ENCODE measurements around the gene DFFA.
A peak's percentile ranks its signal among the peaks of the same experiment; 100 is the strongest.
"Not testable (repeated sequence)": the region's sequence is repeated elsewhere in the genome, so short reads cannot be mapped to it uniquely, and the experiment has no call there.

DFFA gene

GRCh38 chr1:10467078-10467477 is 5.3 kb downstream of the DFFA start:
- no peak for DNase-seq (ENCODE audit: low read depth)

DNA sequence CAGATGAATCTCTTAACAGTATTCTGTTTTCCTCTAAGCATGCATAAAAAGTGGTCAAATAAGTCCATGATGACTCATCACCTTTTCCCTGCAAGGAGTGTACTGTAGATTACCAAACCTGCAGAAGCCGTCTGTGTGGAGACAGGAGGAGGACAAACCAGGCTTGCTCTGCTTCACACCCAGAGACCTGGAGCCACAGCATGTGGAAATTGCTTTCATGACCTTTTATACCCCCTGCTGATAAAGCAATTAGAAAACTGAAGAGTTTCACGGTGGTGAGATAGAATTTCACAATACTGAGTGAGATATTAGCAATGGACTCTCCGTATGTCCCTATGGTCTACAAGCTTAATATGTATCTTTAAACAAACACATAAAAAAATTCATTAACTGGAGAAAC is 13.1 kb downstream of the DFFA start:
- peak; percentile 42 for DNase-seq (ENCODE audit: low read depth)

DNA sequence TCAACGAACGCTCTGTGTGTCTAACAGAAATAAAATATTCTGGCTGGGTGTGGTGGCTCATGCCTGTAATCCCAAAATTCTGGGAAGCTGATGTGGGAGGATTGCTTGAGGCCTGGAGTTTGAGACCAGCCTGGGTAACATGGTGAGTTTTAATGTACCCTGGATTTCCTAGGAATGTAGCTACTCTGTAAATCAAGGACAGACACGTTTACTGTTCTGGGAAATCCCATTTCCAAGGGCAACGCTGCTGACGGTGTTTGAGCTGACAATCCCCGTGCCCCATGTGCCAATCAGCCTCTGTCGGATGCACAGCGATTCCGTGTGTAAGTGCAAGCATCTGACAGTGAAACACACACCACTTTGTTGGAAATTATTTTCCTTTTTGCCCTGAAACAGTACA is 14.5 kb downstream of the DFFA start:
- no peak for DNase-seq (ENCODE audit: low read depth)

DNA sequence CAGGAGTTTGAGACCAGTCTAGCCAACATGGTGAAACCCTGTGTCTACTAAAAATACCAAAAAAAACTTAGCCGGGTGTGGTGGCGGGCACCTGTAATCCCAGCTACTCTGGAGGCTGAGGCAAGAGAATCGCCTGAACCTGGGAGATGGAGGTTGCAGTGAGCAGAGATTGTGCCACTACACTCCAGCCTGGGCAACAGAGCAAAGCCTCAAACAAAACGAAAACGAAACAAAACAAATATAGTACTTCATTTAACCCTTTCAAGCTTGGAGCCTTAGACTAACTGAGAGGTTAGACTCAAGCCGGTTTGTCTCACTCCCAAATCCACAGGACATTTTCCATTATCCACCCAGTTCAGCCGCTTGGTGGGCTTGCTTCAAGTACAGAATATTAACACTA is 14.9 kb downstream of the DFFA start:
- not testable (repeated sequence) for DNase-seq (ENCODE audit: low read depth)

GRCh38 chr1:10456661-10457060 is 15.7 kb downstream of the DFFA start:
- DNase-seq (ENCODE audit: low read depth) = no peak

- no peak for DNase-seq (ENCODE audit: low read depth)
These were observed 16.3 kb downstream of the DFFA start for GRCh38 chr1:10456048-10456447.

DNA sequence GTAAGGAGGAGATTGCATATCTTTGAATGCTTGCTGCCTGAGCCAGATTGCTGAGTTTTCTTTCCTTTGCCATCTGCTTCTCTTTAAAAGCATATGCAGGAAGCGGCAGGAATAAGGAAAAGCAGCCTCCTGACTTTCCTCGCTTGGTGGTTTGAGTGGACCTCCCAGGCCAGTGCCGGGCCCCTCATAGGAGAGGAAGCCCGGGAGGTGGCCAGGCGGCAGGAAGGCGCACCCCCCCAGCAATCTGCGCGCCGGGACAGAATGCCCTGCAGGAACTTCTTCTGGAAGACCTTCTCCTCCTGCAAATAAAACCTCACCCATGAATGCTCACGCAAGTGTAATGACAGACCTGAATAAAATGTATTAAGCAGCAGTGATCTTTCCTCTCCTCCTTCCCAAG is 21.0 kb downstream of the DFFA start:
- peak; percentile 49 for DNase-seq (ENCODE audit: low read depth)

- DNase-seq (ENCODE audit: low read depth) = no peak
These were observed 21.5 kb downstream of the DFFA start for GRCh38 chr1:10450836-10451235.

DNA sequence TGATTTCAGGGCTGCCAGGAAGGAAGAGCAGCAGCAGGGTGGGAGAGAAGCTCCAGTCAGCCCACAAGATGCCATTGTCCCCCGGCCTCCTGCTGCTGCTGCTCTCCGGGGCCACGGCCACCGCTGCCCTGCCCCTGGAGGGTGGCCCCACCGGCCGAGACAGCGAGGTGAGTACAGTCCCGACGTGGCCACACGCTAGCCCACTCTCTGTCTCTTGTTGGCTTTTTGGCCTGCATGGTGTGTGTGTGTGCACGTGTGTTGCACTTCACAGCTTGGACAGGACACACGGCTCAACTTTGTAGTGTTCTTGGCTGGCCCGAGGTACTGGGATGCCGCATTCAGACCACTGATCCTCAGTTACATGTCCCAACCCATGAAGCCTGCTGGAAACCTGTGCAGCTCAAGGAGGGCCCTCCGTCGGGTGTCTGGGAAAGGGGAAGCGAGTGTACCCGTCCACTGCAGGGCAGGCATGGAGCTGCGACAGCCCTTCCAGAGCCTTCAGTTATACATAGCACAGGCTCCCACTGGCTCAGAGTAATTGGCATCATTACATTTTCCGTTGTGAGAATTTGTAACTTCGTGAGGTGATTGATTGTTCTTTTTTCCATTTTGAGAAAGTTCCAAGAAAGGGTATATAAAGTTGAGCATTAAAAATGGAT is 22.0 kb downstream of the DFFA start:
- DNase-seq (ENCODE audit: low read depth) = no peak

GRCh38 chr1:10449751-10450150 is 22.6 kb downstream of the DFFA start, which contains the start of gene CORT:
CORT (plus strand) TSS chr1:10450031; CDS start chr1:10450224, 193 bp downstream.
- no peak for DNase-seq (ENCODE audit: low read depth)

DNA sequence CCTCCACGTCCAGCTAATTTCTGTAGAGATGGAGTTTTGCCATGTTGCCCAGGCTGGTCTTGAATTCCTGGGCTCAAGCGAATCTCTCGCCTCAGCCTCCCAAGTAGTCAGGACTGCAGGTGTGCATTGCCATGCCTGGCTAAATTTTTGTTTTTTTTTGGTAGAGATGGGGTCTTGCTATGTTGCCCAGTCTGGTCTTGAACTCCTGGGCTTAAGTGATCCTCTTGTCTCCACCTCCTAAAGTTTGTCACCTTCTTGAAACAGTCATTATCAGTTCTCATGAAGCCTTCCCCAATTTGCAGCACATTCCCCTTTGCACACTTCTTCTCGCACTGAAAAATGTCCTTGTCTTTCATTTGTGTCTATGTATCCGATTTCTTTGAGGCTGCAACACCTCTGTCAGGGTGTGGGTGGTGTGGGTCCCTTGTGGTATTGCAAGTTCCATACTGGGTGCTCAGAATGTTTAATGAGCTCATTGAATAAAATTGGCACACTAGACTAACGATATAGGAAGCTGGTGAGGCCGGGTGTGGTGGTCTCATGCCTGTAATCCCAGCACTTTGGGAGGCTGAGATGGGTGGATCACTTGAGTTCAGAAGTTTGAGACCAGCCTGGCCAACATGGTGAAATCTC is 25.4 kb downstream of the DFFA start:
- no peak for DNase-seq (ENCODE audit: low read depth)

- no peak for DNase-seq (ENCODE audit: low read depth)
These were observed 27.4 kb downstream of the DFFA start for GRCh38 chr1:10444795-10445397.

DNA sequence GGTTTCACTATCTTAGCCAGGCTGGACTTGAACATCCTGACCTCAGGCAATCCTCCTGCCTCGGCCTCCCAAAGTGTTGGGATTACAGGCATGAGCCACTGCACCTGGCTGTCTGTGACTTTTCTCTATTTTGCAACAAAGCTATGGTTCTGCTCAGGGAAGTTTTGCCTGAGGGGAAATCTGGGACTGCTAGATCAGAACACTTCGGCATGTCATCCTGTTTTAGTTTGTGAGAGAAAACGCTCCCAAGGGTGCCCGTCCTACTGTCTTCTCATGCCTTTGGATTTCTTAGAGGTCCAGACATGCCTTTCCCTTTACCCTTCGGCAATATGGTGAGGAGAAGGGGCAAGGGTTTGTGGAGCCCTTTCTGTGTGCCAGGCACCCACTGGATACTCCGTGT is 28.1 kb downstream of the DFFA start:
- no peak for DNase-seq (ENCODE audit: low read depth)

GRCh38 chr1:10440794-10441193 is 31.5 kb downstream of the DFFA start:
- DNase-seq (ENCODE audit: low read depth) = no peak

DNA sequence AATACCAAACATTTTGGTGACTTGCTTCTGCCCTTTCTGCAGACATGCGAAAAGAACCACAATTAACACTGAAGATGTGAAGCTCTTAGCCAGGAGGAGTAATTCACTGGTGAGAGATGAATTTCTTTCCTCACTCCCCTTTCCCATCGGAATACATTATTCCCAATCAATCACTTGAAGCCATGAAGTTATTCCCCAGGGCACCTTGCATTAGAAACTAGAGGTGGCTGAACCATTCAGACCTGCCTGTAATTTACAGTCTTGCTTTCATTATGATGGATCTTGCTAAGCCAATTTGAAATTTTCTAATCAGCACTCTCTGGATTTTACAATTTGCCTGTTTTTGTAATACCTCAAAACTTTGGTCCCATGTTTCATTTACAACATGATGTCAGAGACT is 32.0 kb downstream of the DFFA start:
- no peak for DNase-seq (ENCODE audit: low read depth)

DNA sequence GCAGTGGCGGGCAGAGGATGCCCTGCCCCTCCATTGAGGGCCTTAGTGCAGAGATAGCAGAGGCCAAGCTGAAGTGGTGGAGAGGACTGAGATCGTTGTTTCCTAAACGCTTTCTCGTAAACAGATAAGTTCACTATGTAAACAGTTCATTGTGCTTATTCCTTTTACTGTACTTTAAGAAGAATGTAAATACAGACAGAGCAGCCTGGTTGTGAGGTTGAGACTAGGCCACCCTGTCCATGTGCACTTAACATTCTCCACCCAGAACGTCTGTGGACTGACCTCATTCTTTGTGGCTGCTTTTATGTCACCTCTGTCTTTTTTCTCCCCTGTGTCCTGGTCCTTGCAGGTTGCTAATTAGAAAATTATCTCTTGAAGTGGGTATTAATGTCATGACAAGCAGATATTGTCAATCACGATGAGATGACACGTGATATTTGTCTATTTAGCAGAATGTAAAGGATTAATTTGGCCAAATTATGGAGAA is 33.6 kb downstream of the DFFA start:
- DNase-seq (ENCODE audit: low read depth) = no peak

DNA sequence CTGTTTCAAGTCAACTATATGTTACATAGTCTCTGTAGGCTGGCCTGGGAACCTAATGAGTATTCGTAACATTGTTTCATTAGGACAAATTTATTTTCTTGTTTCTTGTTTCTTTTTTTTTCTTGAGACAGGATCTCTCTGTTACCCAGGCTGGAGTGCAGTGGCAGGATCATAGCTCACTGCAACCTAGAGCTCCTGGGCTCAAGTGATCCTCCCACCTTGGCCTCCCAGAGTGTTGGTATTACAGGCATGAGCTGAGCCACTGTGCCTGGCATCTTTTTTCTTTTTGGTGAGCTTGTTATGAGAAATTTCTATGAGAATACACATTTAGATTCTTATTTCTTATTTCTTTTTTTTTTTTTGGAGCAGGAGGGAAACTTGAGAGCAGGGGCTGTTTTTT is 35.3 kb downstream of the DFFA start:
- no peak for DNase-seq (ENCODE audit: low read depth)

- no peak for DNase-seq (ENCODE audit: low read depth)
These were observed 37.7 kb downstream of the DFFA start for GRCh38 chr1:10434590-10434989.

GRCh38 chr1:10433790-10434189 is 38.5 kb downstream of the DFFA start:
- no peak for DNase-seq (ENCODE audit: low read depth)

GRCh38 chr1:10432910-10433700 is 39.2 kb downstream of the DFFA start:
- DNase-seq (ENCODE audit: low read depth) = no peak

DNA sequence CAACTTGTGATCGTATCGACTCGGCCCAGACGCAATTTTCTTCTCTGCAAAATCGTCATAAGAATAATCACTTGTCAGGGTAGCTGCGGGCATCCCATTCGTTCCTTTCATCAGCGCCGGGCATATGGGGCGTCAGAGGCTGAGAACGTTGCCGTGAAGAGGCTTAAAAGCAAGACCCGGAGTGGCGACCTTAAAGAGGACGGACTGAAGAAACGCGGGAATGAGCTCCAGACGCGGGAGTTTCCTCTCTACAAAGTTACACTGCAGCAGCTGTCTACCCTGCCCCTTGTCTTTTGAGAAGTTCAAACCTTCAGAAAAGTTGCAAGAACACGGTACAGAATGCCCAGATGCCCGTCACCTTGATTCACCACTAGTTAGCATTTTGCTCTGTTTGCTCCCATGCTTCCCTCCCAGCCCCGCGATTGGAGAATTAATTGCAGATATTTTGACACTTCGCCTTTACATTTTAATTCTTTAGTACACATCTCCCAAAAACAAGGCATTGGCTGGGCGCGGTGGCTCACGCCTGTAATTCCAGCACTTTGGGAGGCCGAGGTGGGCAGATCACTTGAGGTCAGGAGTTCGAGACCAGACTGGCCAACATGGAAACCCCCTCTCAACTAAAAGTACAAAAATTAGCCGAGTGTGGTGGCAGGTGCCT is 41.1 kb downstream of the DFFA start:
- no peak for DNase-seq (ENCODE audit: low read depth)

All from GM04503 (cell line).